GM18511 (cell line): ENCODE results near the gene IRX1.

Experiments used
- ATAC-seq: cut with Tn5 transposase; IDR thresholded peaks from one replicate; pipeline ENCODE4 v1.9.1; 2021; ENCODE audit warnings: mild to moderate bottlenecking, moderate library complexity; ENCODE audit not compliant: unreplicated experiment

The IRX1 gene

GRCh38 chr5:3595006-3595961, at the start of gene IRX1:
IRX1 (plus strand) TSS chr5:3595832; CDS start chr5:3596106, 274 bp downstream.
- no peak for ATAC-seq

- ATAC-seq, result no peak
Observed at GRCh38 chr5:3546028-3546427, 49.6 kb upstream of the IRX1 start.

DNA sequence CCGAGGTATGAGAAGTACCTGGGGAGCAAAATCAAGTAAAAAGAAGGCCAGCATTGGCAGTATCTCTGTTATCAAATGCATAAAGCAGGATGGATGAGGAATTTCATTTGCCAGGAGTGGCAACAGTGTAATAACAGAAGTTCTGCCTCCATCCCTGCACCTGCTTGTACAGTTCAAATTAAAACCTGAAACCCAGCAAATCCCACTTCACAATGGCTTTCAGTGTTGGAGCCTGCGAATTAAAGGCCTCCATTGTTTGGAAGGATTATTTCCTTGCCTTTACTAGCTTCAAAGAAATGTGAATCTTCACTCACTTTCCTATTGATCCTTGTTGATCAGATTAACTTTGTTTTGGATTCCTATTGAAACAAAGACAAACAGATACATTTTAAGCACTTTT, 31.5 kb upstream of the IRX1 start:
- ATAC-seq, result no peak

GRCh38 chr5:3564827-3565518, 30.7 kb upstream of the IRX1 start:
- no peak for ATAC-seq

DNA sequence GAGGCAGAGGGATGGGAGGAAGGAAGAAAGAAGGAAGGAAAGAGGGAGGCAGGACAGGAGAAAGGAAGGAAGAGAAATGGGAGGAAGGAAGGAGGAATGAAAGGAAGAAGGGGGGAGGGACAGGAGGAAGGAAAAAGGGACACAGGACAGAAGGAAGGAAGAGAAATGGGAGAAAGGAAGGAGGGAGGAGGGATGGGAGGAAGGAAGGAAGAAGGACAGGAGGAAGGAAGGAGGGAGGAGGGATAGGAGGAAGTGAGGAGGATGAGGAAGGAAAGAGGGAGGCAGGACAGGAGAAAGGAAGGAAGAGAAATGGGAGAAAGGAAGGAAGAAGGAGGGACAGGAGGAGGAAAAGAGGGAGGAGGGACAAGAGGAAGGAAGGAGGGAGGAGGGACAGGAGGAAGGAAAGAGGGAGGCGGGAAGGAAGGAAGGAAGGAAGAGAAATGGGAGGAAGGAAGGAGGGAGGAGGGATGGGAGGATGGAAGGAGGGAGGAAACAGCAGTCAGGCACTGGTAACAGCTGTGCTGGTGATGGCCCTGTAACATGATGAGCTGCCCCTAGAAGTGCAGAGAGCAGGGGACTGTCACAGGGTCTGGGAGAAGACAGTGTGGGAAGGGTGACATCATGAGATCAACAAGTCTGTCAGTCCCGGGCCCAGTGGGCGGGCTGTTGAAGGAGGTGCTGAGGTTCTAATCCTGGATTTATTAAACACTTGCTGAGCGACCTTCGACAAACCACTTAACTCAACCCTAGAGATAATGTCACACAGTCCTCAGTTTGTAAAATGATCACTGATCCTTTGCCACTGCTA, 10.7 kb upstream of the IRX1 start:
- ATAC-seq, result no peak

- ATAC-seq, result no peak
Observed at GRCh38 chr5:3590161-3590966, 5.3 kb upstream of the IRX1 start.

DNA sequence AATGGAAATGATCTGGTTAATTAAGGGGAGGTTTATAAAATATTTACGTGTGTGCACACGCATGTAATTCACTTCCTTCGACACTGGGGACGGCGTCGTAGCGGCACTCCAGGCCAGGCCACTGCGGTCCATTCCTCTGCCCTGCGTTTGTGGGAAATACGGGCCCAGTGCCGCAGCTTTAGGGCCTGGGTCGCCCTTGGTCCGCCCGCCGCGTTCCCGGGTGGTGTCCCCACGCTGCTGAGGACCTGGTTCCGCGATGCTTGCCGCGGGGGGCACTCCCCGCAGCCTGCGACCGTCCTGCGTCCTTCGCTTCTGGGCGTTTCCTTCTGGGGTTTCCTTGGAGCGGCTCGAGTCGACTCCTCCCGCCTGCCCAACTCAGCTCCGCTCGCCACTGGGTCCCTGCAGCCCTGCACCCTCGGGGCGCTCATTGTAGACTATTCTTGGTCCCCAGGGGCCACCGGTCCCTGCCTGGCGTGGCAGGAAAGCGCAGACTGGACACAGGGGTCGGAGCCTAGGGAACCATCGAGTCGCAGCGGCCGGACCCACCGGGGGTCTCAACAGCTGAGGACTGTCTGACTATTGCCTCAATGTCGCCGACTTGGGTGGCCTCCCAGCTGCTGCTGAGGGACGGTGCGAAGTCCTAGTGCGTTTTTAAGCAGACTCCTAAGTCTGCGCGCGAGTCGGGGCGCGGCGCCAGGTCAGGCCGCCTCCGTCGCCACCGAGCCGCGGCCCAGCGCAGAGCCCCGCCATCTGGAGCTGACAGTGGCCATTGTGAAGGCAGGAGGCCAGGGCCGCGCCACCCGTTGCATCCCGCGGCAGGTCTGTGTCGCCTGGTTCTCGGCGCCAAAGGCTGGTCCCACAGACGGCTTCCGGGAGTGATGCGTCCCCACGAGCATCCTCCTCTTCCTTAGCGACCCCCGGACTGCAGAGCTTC, 4.4 kb upstream of the IRX1 start:
- ATAC-seq, result no peak

DNA sequence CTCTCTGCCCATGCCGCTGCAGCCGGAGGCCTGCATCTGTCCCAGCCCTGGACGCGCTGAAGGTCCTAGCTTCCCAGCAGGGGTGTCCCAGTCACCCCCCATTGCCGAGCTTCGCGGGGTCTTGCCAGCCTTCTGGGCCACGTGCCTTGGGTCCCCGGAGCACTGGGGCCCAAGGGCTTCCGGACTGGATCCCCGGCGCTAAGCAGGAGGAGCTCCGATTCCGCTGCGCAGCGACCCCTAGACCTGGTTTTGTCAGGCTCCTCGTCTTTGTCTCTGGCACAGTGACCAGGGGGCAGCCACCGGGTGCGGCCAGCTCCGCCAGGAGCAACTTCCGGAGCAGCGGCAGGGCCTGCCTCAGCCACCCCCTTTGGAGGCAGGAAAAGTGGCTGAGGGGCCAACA, 3.3 kb upstream of the IRX1 start:
- no peak for ATAC-seq

DNA sequence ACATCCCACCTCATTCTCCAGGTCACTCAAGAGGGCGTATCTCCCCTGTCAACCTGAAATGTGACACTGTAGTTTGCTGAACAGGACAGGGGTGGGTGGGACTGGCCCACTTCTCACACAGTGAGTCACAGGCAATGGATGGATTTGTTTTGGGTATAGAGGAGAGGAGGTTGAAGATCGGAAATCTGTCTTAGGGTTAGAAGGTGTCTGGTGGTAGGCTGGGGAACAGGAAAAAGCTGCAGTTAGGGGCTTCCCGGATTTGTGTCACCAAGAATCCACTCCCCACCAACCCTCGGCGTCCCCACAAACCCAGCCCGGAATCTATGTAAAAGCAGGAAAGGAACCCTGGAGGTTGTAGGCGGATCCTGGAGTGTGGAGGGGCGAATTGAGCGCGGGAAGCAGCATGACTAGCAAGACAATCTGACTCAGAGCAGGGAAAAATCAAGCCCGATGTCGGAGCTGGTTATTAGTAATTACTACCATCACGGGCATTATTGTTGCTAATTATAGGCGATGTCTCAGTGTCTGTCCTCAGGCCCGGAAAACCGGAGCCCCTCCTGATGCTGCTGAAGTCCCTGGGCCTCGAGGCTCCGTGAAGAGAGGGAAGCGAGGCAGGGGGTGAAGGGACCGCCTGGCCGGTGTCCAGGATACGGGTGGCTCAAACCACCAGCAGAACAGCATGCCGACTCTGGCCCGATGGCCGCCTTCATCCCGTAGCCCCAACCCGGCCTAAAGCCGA, 1.7 kb upstream of the IRX1 start:
- no peak for ATAC-seq

DNA sequence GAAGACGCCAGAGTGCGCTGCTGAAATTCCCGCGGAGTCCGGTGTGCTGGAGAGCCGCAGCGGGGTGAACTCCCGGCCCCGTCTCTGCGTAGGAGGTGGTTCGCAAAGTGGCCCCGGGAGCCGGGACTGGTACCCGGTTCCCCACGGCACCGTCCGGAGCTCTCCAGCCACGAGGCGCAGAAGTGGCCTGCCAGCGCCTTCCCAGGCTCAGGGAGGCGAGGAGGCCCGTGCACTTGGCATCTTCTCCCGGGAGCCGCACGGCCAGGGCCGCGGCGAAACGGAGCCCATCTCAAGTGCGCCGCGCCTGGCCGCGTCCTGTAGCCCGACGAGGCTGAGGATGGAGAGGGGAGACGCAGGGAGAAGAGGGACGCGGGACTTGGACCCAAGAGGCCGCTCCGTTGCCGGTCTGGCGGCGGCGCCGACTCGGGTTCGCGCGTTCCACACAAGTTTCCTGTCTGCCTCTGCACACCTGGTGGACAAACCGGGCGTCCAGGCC, 1.1 kb upstream of the IRX1 start:
- ATAC-seq, result no peak

GRCh38 chr5:3596261-3596825, 711 bp downstream of the IRX1 start:
- no peak for ATAC-seq

DNA sequence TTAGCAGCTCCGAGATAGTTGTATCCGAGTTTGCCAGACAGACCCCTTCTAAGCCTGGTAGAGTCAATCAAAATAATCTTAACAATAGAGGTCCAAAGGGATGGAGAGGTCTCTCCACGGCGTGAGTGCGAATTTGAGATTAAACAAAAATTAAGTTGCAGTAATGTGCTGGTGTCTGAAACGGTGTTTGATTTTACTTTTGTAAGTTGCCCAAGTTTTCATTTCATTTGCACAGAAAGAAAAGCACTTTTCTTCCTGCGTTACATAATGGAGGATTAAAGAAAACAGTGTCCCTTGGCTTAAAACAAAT, 1.2 kb downstream of the IRX1 start:
- ATAC-seq, result no peak

- ATAC-seq, result no peak
Observed at GRCh38 chr5:3597167-3598007, 1.8 kb downstream of the IRX1 start.

- ATAC-seq, result no peak
Observed at GRCh38 chr5:3598207-3598606, 2.6 kb downstream of the IRX1 start.

- ATAC-seq, result no peak
Observed at GRCh38 chr5:3598769-3599211, 3.2 kb downstream of the IRX1 start.

DNA sequence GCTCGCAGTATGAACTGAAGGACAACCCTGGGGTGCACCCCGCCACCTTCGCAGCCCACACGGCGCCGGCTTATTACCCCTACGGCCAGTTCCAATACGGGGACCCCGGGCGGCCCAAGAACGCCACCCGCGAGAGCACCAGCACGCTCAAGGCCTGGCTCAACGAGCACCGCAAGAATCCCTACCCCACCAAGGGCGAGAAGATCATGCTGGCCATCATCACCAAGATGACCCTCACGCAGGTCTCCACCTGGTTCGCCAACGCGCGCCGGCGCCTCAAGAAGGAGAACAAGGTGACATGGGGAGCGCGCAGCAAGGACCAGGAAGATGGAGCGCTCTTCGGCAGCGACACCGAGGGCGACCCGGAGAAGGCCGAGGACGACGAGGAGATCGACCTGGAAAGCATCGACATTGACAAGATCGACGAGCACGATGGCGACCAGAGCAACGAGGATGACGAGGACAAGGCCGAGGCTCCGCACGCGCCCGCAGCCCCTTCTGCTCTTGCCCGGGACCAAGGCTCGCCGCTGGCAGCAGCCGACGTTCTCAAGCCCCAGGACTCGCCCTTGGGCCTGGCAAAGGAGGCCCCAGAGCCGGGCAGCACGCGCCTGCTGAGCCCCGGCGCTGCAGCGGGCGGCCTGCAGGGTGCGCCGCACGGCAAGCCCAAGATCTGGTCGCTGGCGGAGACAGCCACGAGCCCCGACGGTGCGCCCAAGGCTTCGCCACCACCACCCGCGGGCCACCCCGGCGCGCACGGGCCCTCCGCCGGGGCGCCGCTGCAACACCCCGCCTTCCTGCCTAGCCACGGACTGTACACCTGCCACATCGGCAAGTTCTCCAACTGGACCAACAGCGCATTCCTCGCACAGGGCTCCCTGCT, 3.8 kb downstream of the IRX1 start:
- no peak for ATAC-seq
